ENCODE measurements around the gene CENPB. TPM values are rescaled to one million over a fixed set of nuclear protein-coding genes. Genes with fewer than 3 reads are reported as not detected.
"Not testable (repeated sequence)": the region's sequence is repeated elsewhere in the genome, so short reads cannot be mapped to it uniquely, and the experiment has no call there.

CENPB gene
- total RNA-seq, 2 experiments from 2014 or later = 29.1 to 30.3 TPM

DNA sequence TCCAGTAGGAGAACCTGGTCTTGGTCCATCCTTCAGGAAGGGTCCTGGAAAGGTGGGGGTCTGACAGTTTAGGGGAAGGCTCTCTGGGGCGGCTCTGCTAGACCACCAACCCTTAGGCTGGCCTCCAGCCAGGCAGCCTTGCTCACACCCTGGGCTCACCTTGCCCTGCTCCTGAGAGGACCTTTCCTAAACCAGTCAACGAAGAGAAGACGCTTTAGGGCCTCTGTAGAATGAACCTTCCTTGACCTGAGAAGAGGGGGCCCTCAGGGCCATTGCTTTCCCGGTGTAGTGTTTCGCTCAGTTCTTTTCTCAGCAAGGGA is 10.6 kb upstream of the CENPB start:
- no peaks in the 10 kb centered on the region for H3K27me3 Mint-ChIP-seq (ENCODE audit: low read depth)
- intact Hi-C loops (cut with micrococcal nuclease) = loop anchor here (2.0 to 5.0 kb wide), 2 partner anchors 50 to 110 kb away; partner anchors contain the start of gene MAVS
- H3K4me1 Mint-ChIP-seq (ENCODE audit: low read depth) = peaks cover 58% of the 10 kb centered on the region
- no peak for DNase-seq
- H3K9me3 Mint-ChIP-seq = no peaks in the 10 kb centered on the region
- CTCF ChIA-PET = interaction anchor here (3.2 kb wide), 1 partner anchor 24 kb away, joined by 12 read pairs; the partner anchor contains the start of gene AP5S1
- peak overlapping the region; percentile 94 for H3K27ac Mint-ChIP-seq
- peaks cover 38% of the 10 kb centered on the region for H3K36me3 Mint-ChIP-seq (ENCODE audit: low read depth)
- H3K4me3 Mint-ChIP-seq = peak overlapping the region; percentile 94

DNA sequence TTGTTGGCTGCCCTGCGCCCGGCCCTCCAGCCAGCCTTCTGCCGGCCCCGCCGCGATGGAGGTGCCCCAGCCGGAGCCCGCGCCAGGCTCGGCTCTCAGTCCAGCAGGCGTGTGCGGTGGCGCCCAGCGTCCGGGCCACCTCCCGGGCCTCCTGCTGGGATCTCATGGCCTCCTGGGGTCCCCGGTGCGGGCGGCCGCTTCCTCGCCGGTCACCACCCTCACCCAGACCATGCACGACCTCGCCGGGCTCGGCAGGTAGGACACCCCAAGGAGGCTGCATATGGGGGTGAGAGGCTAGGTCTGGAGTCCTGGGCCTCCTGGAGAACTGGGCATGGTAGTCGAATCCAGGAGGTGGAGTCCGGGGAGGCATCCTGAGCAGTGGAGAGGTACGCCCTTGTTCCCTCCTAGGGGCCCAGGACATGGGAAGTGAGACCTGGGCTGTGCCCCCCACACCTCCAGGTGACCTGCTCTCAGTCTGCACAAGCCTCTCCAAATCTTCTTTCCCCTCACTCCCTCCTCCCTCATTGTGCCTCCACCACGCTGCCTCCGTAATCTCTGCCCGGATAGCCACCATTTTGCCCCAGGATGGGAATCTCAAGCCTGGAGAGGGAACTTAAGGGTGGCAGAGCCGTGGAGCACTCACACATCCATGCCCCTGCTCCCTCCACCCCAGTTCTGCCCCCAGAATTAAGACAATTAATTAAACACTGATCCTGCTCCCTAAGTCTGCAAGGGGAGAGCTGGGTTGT is 10.1 kb upstream of the CENPB start:
- Mint-ChIP-seq H3K27ac (peak overlapping the region; percentile 94), H3K4me1 (ENCODE audit: low read depth) (peaks cover 58% of the 10 kb centered on the region), H3K36me3 (ENCODE audit: low read depth) (peaks cover 38% of the 10 kb centered on the region), H3K27me3 (ENCODE audit: low read depth) (no peaks in the 10 kb centered on the region), H3K4me3 (peak overlapping the region; percentile 94), H3K9me3 (no peaks in the 10 kb centered on the region)
- DNase-seq = no peak
- intact Hi-C loops (cut with micrococcal nuclease) = loop anchor here (1.0 to 5.0 kb wide), 5 partner anchors 15 to 111 kb away; partner anchors contain the start of genes ADISSP, AP5S1 and MAVS
- CTCF ChIA-PET = interaction anchor here (2.1 to 3.2 kb wide), 2 partner anchors 10 to 24 kb away, joined by 12 to 13 read pairs; partner anchors contain the start of genes AP5S1 and CENPB

DNA sequence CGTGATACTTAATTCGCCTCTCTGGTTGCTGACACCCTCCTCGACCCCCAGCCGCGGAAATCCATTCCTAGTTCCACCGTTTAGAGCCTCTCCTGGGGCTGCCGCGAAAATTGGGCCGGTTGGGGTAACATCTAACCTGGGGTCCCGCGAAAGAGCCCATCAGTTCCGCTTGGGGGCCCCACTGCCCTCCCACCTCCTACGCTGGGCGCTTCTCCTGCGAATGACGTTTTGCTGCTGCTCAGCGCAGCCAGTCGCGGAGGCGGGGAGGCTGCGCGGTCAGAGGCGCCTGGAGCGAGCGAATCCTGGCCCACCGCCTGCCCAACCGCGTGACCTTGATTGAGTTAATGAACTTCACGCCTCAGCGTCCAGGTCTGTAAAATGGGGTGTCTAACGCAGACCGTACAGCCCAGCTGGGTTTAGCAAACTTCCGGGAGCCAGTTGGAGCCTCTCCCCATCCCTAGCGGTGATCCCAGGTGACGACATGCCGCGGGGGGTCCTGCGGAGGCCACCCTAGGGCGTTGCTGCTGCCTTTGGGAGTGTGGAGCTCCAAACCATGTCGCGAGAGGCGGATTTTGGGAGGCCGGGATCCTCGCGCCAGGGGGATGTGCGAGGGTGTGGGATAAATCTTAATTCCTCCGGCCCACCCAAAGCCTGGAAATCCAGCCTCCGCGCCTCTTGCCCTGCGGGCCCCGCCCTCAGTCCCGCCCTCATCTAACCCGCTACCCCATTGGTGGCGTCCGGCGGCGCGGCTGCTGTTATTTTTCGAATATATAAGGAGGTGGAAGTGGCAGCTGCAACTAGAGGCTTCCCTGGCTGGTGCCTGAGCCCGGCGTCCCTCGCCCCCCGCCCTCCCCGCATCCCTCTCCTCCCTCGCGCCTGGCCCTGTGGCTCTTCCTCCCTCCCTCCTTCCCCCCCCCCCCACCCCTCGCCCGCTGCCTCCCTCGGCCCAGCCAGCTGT is 9.2 kb upstream of the CENPB start, which contains the start of gene CDC25B:
CDC25B (plus strand) TSS at position 800 of the 958 bp plus-strand sequence. CDS start 222 bp downstream, outside the sequence.
- intact Hi-C loops (cut with micrococcal nuclease) = loop anchor here (1.0 to 5.0 kb wide), 6 partner anchors 8 to 112 kb away; partner anchors contain the start of genes ADISSP, AP5S1 and MAVS

DNA sequence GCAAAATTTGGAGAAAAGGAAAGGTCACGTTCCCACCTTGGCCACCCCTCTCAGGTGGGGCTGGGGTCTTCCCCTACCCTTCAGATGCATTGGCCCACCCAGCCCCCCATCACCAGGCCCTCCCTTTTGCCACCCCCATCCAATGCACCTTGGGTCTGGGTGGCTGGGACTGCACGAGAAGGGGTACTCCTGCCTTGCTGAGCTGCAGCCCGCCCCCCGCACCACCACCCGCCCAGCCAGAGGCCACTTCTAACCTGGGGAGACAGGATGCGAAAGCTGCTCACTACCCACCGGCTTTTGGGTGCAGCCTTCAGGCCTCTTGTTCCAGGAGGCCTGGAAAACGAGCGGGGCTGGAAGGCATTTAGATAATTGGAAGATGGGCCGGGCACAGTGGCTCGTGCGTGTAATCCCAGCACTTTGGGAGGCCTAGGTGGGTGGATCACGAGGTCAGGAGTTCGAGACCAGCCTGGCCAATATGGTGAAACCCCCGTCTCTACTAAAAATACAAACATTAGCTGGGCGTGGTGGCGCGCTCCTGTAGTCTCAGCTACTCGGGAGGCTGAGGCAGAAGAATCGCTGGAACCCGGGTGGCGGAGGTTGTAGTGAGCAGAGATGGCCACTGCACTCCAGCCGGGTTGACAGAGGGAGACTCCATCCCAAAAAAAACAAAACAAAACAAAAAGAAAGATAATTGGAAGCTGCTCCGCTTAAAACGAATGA is 8.3 kb upstream of the CENPB start:
- H3K4me1 Mint-ChIP-seq (ENCODE audit: low read depth) = peaks cover 41% of the 10 kb centered on the region
- DNase-seq = no peak
- no peaks in the 10 kb centered on the region for H3K9me3 Mint-ChIP-seq
- H3K36me3 Mint-ChIP-seq (ENCODE audit: low read depth) = peaks cover 24% of the 10 kb centered on the region
- peak overlapping the region; percentile 97 for H3K27ac Mint-ChIP-seq
- intact Hi-C loops (cut with micrococcal nuclease) = loop anchor here (1.0 to 5.0 kb wide), 2 partner anchors 8 to 112 kb away; no protein-coding TSS in a partner anchor
- CTCF ChIA-PET = interaction anchor here (0.6 to 3.2 kb wide), 4 partner anchors 8 to 26 kb away, joined by 4 to 13 read pairs (median 8); partner anchors contain the start of genes AP5S1 and CENPB
- H3K27me3 Mint-ChIP-seq (ENCODE audit: low read depth) = no peaks in the 10 kb centered on the region
- peak overlapping the region; percentile 91 for H3K4me3 Mint-ChIP-seq

More for the DNA sequence above, 9.2 kb upstream of the CENPB start, which contains the start of gene CDC25B:
- CTCF ChIA-PET = interaction anchor here (1.3 to 3.2 kb wide), 3 partner anchors 9 to 25 kb away, joined by 4 to 13 read pairs (median 12); partner anchors contain the start of genes AP5S1 and CENPB
- Mint-ChIP-seq H3K36me3 (ENCODE audit: low read depth) (peaks cover 30% of the 10 kb centered on the region), H3K27me3 (ENCODE audit: low read depth) (no peaks in the 10 kb centered on the region), H3K4me1 (ENCODE audit: low read depth) (peaks cover 49% of the 10 kb centered on the region), H3K27ac (peak within 1 kb of the TSS; percentile 97), H3K4me3 (peak within 1 kb of the TSS; percentile 94), H3K9me3 (no peaks in the 10 kb centered on the region)
- peak; percentile 95 for DNase-seq

DNA sequence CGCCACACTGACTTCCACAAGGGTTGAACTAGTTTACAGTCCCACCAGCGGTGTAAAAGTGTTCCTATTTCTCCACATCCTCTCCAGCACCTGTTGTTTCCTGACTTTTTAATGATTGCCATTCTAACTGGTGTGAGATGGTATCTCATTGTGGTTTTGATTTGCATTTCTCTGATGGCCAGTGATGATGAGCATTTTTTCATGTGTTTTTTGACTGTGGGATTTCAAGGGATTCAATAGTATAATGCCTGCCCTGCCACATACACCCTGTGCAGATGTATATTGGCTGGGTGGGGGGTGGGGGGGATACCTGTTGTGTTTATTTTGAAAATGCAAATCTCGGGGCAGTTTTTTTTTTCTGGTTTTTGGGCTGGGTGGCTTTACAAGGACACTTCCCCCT is 7.6 kb upstream of the CENPB start:
- H3K4me3 Mint-ChIP-seq; H3K9me3 Mint-ChIP-seq; H3K27ac Mint-ChIP-seq; H3K27me3 Mint-ChIP-seq (ENCODE audit: low read depth); DNase-seq; intact Hi-C loops (cut with micrococcal nuclease): not testable (repeated sequence)
- CTCF ChIA-PET = interaction anchor here (3.2 kb wide), 1 partner anchor 27 kb away, joined by 12 read pairs; the partner anchor contains the start of gene AP5S1
- H3K36me3 Mint-ChIP-seq (ENCODE audit: low read depth) = peaks cover 24% of the 10 kb centered on the region
- peaks cover 34% of the 10 kb centered on the region for H3K4me1 Mint-ChIP-seq (ENCODE audit: low read depth)

DNA sequence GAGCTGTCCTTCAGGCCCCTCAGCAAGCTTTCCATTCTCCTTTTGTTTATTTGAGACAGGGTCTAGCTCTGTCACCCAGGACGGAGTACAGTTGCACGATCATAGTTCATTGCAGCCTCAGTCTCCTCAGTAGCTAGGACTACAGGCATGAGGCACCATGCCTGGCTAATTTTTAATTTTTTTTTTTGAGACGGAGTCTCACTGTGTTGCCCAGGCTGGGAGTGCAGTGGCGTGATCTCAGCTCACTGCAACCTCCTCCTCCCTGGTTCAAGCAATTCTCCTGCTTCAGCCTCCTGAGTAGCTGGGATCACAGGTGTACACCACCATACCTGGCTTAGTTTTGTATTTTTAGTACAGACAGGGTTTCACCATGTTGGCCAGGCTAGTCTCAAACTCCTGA is 2.7 kb upstream of the CENPB start:
- not testable (repeated sequence) for H3K27me3 Mint-ChIP-seq (ENCODE audit: low read depth)

DNA sequence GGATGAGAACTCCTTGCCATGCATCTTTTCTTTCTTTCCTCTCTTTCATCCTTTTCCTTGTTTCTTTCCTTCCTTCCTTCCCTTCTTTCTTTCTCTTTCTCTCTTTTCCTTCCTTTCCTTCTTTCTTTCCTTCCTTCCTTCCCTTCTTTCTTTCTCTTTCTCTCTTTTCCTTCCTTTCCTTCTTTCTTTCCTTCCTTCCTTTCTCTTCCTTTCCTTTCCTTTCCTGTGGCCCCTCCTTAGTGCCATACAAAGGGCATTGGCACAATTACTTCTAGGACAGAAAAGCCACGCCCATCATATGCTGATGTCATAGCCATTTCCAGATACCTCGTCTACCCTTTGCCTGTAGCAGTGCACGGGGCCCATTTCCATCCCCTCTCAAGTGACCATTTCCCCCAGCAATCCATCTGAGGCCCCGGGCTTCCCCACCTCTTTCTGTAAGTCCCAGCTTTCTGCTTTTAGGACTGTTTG is 2.2 kb upstream of the CENPB start:
- H3K4me3 Mint-ChIP-seq = no peak overlapping the region
- CTCF ChIA-PET = interaction anchor here (1.1 to 5.9 kb wide), 7 partner anchors 16 to 297 kb away, joined by 3 to 58 read pairs (median 5); partner anchors contain the start of genes ADISSP and AP5S1
- no peaks in the 10 kb centered on the region for H3K27me3 Mint-ChIP-seq (ENCODE audit: low read depth)
- H3K27ac Mint-ChIP-seq = no peak overlapping the region
- intact Hi-C loops (cut with micrococcal nuclease) = no loop called here
- H3K9me3 Mint-ChIP-seq = no peaks in the 10 kb centered on the region
- DNase-seq = no peak
- peaks cover 7% of the 10 kb centered on the region for H3K36me3 Mint-ChIP-seq (ENCODE audit: low read depth)
- peaks cover 32% of the 10 kb centered on the region for H3K4me1 Mint-ChIP-seq (ENCODE audit: low read depth)

More for the DNA sequence above, 2.7 kb upstream of the CENPB start:
- H3K36me3 Mint-ChIP-seq (ENCODE audit: low read depth); H3K4me3 Mint-ChIP-seq; H3K9me3 Mint-ChIP-seq; intact Hi-C loops (cut with micrococcal nuclease); H3K27ac Mint-ChIP-seq; DNase-seq: not testable (repeated sequence)
- CTCF ChIA-PET = interaction anchor here (1.1 to 5.9 kb wide), 4 partner anchors 21 to 296 kb away, joined by 5 to 58 read pairs (median 6); partner anchors contain the start of genes ADISSP and AP5S1
- H3K4me1 Mint-ChIP-seq (ENCODE audit: low read depth) = peaks cover 29% of the 10 kb centered on the region

DNA sequence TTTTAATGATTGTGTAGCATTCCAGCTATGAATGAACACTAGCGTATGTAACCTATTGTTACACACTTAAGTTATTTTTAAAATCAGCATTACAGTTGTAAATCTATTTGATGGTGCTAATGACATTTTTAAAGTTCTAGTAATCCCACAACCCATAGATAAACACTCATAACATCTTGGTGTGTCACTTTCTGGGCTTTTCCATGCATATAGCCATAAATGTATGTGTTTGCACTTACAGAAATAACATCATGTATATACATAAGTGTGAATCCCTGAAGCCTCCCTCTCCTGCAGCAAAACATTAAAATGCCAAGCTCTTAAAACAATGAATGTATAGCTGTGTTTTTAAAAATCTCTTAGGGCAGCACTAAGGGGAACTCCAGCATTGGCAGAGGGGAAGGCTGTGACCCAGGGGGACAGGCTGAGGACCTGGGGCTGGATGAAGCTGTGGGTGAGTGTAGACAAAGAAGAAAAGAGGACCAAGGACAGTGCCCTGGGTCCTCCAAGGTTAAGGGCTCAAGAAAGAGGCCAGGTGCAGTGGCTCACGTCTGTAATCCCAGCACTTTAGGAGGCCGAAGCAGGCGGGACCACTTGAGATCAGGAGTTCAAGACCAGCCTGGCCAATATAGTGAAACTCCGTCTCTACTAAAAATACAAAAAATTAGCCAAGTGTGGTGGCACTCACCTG is 929 bp upstream of the CENPB start:
- intact Hi-C loops (cut with micrococcal nuclease) = loop anchor here (1.0 to 2.0 kb wide), 6 partner anchors 8 to 298 kb away; partner anchors contain the start of genes MAVS, PANK2 and RNF24
- CTCF ChIA-PET = interaction anchor here (0.6 to 5.9 kb wide), 16 partner anchors 8 to 386 kb away, joined by 3 to 58 read pairs (median 4); partner anchors contain the start of genes ADISSP, AP5S1 and CDC25B
- DNase-seq = no peak
- peak overlapping the region; percentile 60 for H3K4me3 Mint-ChIP-seq
- peaks cover 37% of the 10 kb centered on the region for H3K4me1 Mint-ChIP-seq (ENCODE audit: low read depth)
- no peaks in the 10 kb centered on the region for H3K27me3 Mint-ChIP-seq (ENCODE audit: low read depth)
- H3K36me3 Mint-ChIP-seq (ENCODE audit: low read depth) = peaks cover 10% of the 10 kb centered on the region
- H3K9me3 Mint-ChIP-seq = no peaks in the 10 kb centered on the region
- no peak overlapping the region for H3K27ac Mint-ChIP-seq

DNA sequence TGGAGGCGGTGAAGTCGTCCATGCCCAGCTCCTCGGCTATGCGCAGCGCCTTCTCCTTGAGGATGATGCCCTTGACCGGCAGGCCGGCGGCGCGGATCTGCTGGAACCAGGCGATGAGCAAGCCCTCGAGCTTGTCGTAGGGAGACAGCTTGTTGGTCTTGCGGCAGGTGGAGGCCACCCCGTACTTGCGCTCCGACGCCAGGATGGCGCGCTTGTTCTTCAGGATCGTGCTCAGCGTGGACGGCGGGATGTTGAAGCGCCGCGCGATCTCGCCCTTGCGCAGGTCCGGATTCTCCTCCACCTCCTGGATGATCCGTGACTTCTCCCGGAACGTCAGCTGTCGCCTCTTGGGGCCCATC is 435 bp downstream of the CENPB start:
- DNase-seq = peak; percentile 56
- Mint-ChIP-seq H3K36me3 (ENCODE audit: low read depth) (peaks cover 10% of the 10 kb centered on the region), H3K27me3 (ENCODE audit: low read depth) (peaks cover 1% of the 10 kb centered on the region), H3K4me1 (ENCODE audit: low read depth) (peaks cover 46% of the 10 kb centered on the region), H3K4me3 (peak overlapping the region; percentile 83), H3K9me3 (no peaks in the 10 kb centered on the region), H3K27ac (peak overlapping the region; percentile 80)
- intact Hi-C loops (cut with micrococcal nuclease) = loop anchor here (1.0 to 2.0 kb wide), 7 partner anchors 19 to 229 kb away; partner anchors contain the start of genes ADISSP, AP5S1, MAVS and PANK2
- CTCF ChIA-PET = interaction anchor here (0.7 to 5.9 kb wide), 10 partner anchors 9 to 85 kb away, joined by 3 to 58 read pairs (median 4); partner anchors contain the start of genes ADISSP, AP5S1 and CDC25B
